PFSK-1 (cell line): Measurements from ENCODE around the gene CHL1.

ENCODE experiments used
- FOXP2 ChIP-seq: optimal IDR thresholded peaks from 2 replicates; pipeline ENCODE3; 2011; ENCODE audit warnings: borderline replicate concordance, control low read depth, inconsistent platforms; ENCODE audit not compliant: insufficient read depth; ENCODE audit errors: extremely low read length, extremely low read depth
- POLR2AphosphoS5 ChIP-seq: IDR thresholded peaks from 2 replicates; pipeline ENCODE4 v1.6.1; 2012; ENCODE audit warnings: low read depth, mild to moderate bottlenecking, control low read depth, low read length, moderate library complexity

GRCh38 chr3:264394-265156, 68.0 kb downstream of the CHL1 start:
- TF ChIP-seq POLR2AphosphoS5 (no peak), FOXP2 (no peak)
